Measurements from ENCODE around the gene PDGFA.

The PDGFA gene

DNA sequence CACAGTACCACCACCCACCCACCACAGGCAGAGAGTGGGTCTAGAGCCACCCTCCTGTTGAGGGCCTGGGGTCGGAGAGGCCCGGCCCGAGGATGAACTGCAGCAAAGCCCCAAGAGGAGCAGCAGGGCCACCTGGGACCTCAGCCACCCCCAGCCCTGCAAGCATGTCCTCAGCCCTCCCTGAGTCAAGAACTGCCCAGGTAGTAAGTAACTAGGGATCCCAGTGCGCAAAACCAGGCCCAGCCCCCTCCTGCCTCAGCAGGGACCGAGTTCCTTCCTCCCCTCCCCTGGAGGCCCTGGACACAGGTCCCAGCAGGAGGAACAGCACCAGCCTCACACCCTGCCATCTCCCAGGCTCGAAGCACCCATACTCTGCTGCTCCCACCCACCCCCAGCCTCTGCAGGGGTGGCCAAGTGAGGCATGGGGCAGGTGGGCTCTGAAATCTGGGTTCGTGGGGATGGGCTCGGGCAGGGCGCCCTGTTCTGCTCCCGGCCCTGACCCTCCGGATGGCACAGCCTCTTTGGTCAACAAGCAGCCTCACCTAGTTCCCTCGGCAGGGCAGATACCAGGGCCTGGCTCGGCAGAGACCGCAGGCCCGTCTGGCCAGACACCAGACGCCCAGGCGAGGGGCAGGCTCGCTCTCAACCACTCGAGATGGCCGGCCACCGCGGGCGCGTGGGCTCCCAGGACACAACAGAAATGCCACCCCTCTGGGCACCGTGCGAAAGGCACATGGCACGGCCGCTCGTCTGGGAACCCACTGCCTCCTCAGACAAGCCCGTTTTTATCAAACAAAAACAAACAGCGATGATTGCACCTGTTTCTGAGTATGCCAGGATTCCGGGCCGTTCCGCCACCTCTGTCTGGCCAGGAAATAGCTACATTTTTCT, 15.2 kb downstream of the PDGFA start:
- DNase-seq (ENCODE audit: low read depth) = no peak

DNA sequence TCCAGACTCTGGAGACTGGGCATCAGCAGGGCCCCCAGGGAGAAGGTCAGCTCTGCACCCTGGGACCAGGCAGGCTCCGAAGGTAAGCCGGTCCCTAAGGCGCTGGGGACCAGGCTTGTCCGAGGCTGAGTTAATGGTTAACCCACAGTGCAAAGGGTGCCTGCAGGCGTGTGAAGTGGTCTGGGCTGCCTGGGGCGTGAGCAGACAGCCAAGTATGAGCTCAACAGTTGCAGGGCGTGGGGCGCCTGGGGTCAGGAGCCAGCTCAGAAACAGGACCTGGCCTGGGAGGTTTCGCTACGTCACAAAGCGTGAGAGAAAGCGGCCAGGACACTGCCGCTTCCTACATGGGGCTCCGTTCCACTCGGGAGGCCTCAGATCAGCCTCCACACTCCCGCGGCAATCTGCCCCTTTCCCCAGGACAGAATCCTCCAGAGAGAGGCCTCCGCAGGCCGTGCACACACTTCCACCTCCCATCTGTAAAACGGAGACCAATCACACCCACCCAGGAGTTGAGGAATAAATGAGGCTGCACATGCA, 16.0 kb downstream of the PDGFA start:
- no peak for DNase-seq (ENCODE audit: low read depth)

- DNase-seq (ENCODE audit: low read depth) = no peak
These were observed 17.4 kb downstream of the PDGFA start for GRCh38 chr7:502296-502695.

DNA sequence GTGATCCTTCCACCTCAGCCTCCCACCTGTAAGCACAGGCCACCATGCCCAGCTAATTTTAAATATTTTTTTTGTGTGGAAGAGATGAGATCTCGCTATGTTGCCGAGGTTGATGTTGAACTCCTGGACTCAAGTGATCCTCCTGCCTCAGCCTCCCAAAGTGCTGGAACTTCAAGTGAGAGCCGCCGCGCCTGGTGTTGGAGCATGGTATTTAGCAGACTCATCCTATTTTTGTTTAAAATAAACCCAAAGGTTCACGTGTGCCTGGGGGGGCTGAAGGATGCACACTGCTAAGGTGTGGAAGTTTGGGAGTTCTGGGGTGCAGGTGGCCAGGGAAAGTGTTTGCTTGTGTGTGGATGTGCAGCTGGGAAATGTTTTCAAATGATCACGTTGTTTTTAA, 18.1 kb downstream of the PDGFA start:
- no peak for DNase-seq (ENCODE audit: low read depth)

GRCh38 chr7:500521-501420, 18.9 kb downstream of the PDGFA start:
- DNase-seq (ENCODE audit: low read depth) = no peak

DNA sequence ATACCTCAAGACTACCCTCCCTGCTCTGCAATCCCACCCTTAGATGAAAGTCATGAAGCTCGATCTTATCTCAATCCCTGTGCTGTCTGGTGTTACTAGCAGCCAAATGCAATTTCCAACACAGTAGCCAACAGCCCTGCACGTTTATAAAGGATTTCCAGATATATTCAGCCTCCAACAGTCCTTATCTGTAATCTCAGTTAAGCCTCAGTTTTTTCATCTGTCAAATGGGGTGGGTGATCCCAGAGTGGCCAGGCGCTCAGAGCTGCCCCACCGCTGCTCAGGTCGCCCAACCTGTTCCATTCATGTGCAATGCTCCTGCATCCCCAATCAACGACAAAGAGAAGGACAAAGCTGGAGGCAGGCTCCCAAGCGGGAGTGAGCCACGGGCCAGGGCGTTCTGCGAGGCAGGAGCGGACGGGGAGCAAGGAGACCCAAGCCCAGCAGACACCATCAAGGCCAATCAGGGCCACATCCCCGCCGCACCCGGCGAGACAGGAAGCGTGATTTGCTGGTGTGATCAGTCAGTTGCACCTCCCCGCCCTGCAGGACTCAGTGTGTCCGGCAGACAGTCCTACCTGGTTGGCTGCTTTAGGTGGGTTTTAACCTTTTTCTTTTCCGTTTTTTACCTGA, 19.7 kb downstream of the PDGFA start:
- DNase-seq (ENCODE audit: low read depth) = no peak

GRCh38 chr7:498678-499641, 20.7 kb downstream of the PDGFA start:
- no peak for DNase-seq (ENCODE audit: low read depth)

GRCh38 chr7:497946-498655, 21.5 kb downstream of the PDGFA start:
- DNase-seq (ENCODE audit: low read depth) = no peak

DNA sequence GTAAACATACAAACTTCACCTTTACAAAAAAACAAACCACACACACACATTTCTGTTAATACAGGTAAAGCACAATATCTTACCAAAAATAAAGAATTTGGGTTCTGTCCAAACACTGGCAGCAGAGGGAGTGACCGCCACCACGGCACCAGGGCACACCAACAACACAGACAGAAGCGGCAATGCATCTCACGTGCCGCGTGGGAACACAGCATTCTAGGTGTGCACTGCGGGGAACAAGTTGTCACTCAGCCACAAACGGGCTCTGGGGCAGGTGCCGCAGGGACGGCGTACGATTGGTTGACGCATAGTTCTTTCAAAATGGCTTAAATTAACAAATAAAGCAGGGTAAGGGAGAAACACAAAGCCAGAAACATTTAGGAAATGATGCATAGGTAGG, 22.3 kb downstream of the PDGFA start:
- DNase-seq (ENCODE audit: low read depth) = no peak

DNA sequence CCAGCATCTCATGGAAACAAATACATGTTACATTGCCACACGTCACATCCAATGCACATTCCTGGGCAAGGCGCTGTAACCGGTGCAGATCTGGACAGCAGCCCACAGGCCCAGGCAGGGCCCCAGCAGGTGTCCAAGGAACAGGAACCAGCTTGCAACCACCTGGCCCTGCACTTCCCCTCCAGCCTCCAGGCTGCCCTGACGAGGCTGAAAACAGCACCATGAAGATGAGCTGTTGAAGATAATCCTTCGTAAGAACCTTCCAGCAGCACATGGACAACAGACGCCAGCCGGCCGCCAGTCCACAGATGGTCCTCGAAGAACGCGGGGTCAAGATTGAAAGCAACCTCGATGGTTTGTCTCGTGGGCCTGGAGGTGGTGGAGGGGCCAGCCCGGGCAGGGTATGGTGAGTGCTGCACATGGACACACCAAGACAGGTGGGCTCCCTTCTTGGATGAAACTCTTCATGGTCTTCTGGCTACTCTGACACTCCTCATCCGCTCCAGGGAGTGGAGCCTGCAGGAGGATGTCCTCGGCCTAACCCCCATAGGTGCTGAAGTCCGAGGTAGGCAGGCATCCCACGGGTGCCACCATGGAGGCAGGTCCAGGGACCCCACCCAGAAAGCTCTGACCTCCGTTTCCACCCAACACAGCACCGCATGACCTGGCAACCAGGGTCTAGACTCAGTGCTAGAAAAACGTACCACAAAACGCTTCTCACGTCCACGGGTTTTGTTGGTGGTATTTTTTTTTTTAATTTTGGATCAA, 22.9 kb downstream of the PDGFA start:
- no peak for DNase-seq (ENCODE audit: low read depth)

- no peak for DNase-seq (ENCODE audit: low read depth)
These were observed 23.8 kb downstream of the PDGFA start for GRCh38 chr7:495761-496321.

- no peak for DNase-seq (ENCODE audit: low read depth)
These were observed 24.3 kb downstream of the PDGFA start for GRCh38 chr7:495326-495725.

- no peak for DNase-seq (ENCODE audit: low read depth)
These were observed 24.7 kb downstream of the PDGFA start for GRCh38 chr7:494906-495305.

- no peak for DNase-seq (ENCODE audit: low read depth)
These were observed 25.4 kb downstream of the PDGFA start for GRCh38 chr7:494259-494687.

GRCh38 chr7:493661-494251, 25.9 kb downstream of the PDGFA start:
- DNase-seq (ENCODE audit: low read depth) = no peak

- no peak for DNase-seq (ENCODE audit: low read depth)
These were observed 27.0 kb downstream of the PDGFA start for GRCh38 chr7:492714-493065.

GRCh38 chr7:491958-492713, 27.5 kb downstream of the PDGFA start:
- no peak for DNase-seq (ENCODE audit: low read depth)

- no peak for DNase-seq (ENCODE audit: low read depth)
These were observed 28.2 kb downstream of the PDGFA start for GRCh38 chr7:491292-491957.
